ENCODE measurements around the gene PRCD. TPM values are rescaled to one million over a fixed set of nuclear protein-coding genes. Genes with fewer than 3 reads are reported as not detected.
"Not testable (repeated sequence)": the region's sequence is repeated elsewhere in the genome, so short reads cannot be mapped to it uniquely, and the experiment has no call there.

Gene PRCD
- total RNA-seq, 1 donor from 2014 or later = not detected

- intact Hi-C loops (cut with micrococcal nuclease) = loop anchor here (5.0 kb wide), 1 partner anchor 247 kb away; no protein-coding TSS in a partner anchor
Observed at GRCh38 chr17:76549539-76549938, 9.7 kb downstream of the PRCD start.

GRCh38 chr17:76550712-76551615 is 11.1 kb downstream of the PRCD start:
- intact Hi-C loops (cut with micrococcal nuclease) = no loop called here

GRCh38 chr17:76551685-76552084 is 11.8 kb downstream of the PRCD start:
- intact Hi-C loops (cut with micrococcal nuclease) = no loop called here

- intact Hi-C loops (cut with micrococcal nuclease) = no loop called here
Observed at GRCh38 chr17:76553178-76553908, 13.5 kb downstream of the PRCD start.

GRCh38 chr17:76554131-76554530 is 14.3 kb downstream of the PRCD start:
- intact Hi-C loops (cut with micrococcal nuclease) = no loop called here

GRCh38 chr17:76556765-76557367 is 17.0 kb downstream of the PRCD start:
- intact Hi-C loops (cut with micrococcal nuclease) = loop anchor here (1.0 to 2.0 kb wide), 12 partner anchors 34 to 616 kb away; partner anchors contain the start of genes ACOX1, FBF1, JMJD6 and METTL23

GRCh38 chr17:76557368-76558197 is 17.7 kb downstream of the PRCD start:
- intact Hi-C loops (cut with micrococcal nuclease) = loop anchor here (1.0 to 2.0 kb wide), 13 partner anchors 35 to 616 kb away; partner anchors contain the start of genes ACOX1, FBF1, JMJD6 and METTL23

GRCh38 chr17:76558198-76559095 is 18.6 kb downstream of the PRCD start:
- intact Hi-C loops (cut with micrococcal nuclease) = loop anchor here (1.0 kb wide), 1 partner anchor 123 kb away; no protein-coding TSS in a partner anchor

GRCh38 chr17:76559460-76559859 is 19.6 kb downstream of the PRCD start:
- intact Hi-C loops (cut with micrococcal nuclease) = not testable (repeated sequence)

- intact Hi-C loops (cut with micrococcal nuclease) = no loop called here
Observed at GRCh38 chr17:76560036-76560876, 20.4 kb downstream of the PRCD start.

- intact Hi-C loops (cut with micrococcal nuclease) = no loop called here
Observed at GRCh38 chr17:76560877-76561221, 21.0 kb downstream of the PRCD start.

- intact Hi-C loops (cut with micrococcal nuclease) = no loop called here
Observed at GRCh38 chr17:76561332-76561731, 21.5 kb downstream of the PRCD start.

- intact Hi-C loops (cut with micrococcal nuclease) = no loop called here
Observed at GRCh38 chr17:76561799-76562268, 22.0 kb downstream of the PRCD start.

- intact Hi-C loops (cut with micrococcal nuclease) = no loop called here
Observed at GRCh38 chr17:76562734-76563148, 22.9 kb downstream of the PRCD start.

GRCh38 chr17:76563359-76563758 is 23.5 kb downstream of the PRCD start:
- intact Hi-C loops (cut with micrococcal nuclease) = not testable (repeated sequence)

- intact Hi-C loops (cut with micrococcal nuclease) = not testable (repeated sequence)
Observed at GRCh38 chr17:76564991-76565727, 25.3 kb downstream of the PRCD start.

GRCh38 chr17:76565728-76566612 is 26.1 kb downstream of the PRCD start:
- intact Hi-C loops (cut with micrococcal nuclease) = no loop called here
